ENCODE measurements around the gene ARHGEF2.
A peak's percentile ranks its signal among the peaks of the same experiment; 100 is the strongest.

Gene ARHGEF2

DNA sequence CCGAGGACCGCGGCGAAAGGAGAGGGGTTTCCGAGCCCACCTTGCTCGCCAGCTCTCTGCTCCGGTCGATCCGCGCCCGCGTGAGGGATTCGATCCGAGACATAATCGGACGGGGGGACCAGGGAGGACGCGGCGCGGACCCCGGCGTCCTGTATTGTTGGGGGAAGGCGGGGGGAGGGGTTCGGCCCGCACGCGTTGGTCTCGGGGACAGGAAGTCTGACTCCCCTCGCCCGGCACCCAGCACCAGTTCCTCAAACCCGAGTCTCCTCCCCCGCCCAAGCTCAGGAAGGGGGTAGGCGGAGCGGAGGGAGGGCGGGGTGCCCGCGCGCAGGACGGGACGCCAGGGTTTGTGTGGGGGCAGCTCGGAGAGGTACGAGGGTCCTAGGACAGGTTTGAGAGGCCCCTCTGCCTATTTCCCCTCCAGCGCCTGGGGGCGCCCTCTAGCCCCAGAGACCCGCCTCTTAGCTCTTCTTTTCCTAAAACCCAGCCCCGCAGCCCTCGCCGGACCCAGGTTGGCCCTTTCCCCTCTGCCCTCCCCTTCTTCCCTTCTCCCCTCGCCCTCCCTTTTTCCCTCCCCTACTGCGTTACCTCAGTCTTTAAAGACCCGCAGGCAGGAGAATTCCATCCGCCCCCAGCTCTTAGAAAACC lies at the start of gene ARHGEF2:
TSS of gene ARHGEF2 (minus strand) at position 223 of the 648 bp plus-strand sequence. CDS start at position 103, 120 bp downstream.
- peak; percentile 76 for DNase-seq

DNA sequence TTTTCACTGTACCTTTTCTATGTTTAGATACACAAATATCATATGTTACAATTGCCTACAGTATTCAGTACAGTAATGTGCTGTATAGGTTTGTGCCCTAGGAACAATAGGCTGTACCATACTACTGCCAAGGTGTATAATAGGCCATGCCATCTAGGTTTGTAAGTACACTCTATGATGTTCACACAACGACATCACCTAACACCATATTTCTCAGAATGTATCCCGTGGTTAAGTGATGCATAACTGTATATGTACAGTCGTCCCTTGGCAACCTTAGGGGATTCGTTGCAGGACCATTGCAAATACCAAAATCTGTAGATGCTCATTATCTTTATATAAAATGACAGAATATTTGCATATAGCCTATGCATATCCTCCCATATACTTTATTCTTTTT lies 48.2 kb upstream of the ARHGEF2 start:
- no peak for DNase-seq

DNA sequence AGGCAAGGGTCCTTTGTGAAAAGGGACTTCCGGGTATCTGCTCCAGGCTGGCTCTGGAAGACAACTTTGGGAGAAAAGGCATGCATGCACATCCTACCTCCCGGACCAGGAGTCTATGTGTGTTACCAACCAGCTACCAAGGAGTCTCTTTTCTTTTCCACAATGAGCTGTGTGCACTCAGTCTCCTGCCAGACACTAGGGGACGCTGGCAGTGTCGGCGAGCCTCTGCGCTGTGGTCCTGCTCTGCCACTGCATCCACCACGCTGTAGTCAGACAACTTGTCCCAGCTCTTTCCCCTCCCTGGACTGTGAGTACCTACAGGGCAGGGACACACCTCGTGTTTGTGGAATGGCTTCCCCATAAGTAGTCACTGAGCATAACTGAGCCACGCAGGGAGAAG lies 47.5 kb upstream of the ARHGEF2 start:
- no peak for DNase-seq

DNA sequence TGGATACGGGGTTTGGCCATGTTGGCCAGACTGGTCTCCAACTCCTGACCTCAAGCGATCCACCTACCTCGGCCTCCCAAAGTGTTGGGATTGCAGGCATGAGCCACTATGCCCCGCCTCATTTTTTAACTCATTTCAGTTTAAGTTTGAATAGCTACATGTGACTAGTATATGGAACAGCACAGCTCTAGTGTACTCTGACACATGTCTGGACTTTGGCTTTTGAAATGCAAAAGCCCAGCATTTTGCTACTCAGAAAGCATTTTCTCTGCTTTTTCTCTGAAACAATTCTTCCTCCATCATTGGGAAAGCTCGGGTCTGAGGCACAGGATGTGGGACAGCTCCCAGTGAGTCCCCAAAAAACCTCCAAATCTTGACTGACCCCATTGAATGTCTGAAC lies 46.5 kb upstream of the ARHGEF2 start:
- no peak for DNase-seq

DNA sequence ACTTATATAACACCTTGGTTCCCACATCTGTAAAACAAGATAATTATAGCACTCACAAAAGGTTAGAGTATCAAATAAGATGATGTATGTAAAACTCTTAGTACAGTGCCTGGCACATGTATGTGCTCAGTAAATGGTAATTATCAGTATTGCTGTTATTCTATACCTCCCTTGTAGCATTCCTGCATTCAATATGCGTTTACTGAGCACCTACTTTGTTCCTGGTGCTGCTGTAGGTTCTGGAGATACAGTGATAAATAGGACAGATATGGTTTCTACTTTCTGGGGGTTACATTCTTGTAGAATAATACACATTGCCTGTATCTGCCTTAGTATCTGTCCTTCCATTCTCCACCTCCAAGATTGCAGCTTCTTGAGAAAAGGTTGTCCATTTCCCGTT lies 43.6 kb upstream of the ARHGEF2 start:
- DNase-seq = no peak

DNA sequence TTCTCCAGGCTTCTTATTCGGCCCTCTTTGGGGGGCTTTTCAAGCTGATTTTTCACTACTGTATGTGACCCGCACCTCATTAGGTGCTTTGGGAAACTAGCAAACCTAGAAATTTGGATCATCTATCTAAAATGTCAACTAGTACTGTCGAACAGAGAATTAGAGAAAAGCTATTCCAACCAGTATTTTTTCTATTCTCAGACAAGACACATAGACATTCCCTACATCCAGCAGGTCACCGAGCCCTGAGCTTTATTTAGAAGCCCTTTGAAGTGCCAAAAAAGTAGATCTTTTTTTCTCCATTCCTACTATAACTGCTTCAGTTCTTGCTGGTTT lies 42.7 kb upstream of the ARHGEF2 start:
- no peak for DNase-seq

DNA sequence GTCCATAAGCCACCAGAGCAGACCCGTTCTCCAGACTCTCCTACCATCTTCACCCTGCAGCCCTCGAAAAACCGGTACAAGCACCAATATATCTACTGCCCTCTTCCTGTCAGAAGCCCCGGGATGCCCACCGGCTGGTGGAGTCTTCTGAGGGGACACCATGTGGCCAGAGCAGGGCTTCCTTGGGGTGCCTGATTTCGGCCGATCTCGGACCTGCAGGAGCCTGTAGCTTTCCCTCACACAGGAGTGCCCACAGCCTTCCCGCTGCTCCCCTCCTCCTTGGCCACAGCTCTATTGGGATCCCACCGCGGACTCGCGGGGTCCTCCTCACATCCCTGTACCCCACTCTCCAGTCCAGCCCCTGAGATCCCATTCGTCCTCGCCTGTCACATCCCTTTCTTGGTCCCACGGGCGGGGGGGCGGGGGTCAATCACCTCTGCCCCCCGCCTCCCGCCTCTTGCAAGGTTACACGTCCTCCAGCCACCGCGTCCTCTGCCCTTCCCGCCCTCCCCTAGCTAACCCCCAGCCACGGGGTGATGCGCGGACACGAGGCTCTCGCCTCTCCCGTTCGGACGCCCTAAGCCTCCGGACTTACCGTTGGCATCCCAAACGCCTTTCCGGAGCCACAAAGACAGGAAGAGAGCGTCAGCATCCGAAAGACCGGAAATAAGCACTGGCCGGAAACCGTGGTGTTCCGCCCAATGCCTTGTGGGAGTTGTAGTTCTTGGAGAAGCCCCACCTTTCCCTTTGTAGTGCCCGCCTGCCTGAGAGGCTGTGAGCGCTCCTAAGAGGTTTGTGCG lies 42.1 kb upstream of the ARHGEF2 start, which contains the start of gene SSR2:
TSS of gene SSR2 (minus strand) at position 659 of the 800 bp plus-strand sequence. CDS start 784 bp downstream, outside the sequence.
- DNase-seq = peak; percentile 76

DNA sequence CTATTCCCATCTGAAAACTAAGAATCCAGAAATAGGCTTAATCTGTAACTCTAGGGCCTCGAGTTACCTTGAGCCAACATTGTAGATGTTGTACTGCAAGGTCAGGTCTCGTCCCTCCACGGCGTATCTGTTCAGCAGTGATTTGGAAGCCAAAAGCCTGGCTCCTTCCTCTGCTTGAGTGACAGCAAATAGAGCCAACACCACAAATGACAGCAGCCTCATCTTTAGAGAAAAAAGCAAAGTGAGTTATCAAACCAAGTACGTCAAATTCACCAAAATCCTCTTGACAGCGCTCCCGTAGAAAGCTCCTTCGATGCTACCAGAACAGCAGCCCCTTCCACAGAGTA lies 41.6 kb upstream of the ARHGEF2 start:
- DNase-seq = no peak

DNA sequence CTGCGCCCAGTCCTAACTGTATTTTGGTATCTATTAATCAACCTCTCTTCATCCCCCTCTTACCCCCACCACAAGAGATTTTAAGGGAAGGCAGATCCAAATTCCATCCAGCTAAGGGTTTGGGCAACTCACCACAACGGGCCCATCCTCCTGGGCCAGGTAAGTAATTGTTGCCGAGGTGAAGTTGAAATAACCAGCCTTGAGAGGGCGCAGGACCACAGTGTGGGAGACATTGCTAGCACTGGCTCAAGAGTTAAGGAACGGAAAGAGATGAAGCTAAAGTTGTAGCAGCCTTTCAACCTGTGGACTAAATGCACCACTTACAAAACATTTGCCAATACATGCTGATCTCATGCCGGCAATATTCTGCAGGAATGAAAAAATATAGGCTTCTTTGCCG lies 36.5 kb upstream of the ARHGEF2 start:
- DNase-seq = no peak

DNA sequence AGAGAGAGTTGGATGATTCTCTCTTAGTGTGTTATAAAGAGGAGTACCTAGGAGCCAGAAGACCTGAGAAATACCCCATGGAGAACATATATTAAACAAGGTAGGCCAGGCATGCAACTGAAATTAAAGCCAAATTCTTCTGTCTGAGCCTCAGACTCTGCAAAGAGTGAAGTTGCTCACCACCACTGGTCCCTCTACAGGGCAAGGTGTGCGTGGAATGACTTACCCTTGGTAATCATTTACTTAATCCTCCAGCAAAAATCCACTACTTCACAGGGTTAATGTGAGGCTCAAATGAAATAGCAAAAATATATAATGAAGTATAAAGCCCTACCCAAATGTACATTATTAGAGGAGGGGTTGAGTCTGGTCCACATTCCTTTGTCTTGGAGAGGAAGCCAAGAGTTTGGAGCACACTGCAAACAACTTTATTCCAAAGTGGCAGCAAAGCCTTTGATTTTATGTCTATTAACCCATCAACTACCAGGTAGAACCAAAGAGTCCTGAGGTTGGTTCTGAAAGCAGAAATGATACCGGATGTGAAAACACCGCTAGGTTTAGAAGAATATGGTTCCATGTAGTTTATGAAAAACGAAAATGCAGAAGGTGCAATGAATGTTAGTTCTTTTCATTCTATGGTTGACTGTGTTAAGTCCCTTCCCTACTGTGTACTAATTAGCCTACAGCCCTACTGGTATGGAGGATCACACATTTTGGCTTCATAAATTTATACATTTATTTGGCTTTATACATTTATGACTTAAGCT lies 33.9 kb upstream of the ARHGEF2 start:
- DNase-seq = no peak

DNA sequence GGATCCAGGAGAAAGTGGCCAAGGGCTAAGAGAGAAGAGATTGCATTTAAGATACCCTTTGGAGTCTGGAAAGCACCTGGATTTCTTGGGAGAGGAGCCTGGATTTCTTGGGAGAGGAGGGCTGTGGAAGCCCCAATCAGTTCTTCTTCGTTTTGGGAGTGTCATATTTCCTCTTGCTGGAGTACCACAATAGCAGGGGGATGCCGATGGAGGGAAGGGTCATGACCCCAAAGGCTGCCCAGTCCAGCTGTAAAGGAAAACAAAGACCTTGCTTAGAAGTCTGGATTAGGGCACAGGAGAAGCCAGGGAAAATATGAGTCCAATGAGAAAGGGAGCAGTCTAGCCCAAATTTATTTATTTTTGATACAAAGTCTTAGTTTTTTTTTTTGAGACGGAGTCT lies 31.1 kb upstream of the ARHGEF2 start:
- DNase-seq = no peak

DNA sequence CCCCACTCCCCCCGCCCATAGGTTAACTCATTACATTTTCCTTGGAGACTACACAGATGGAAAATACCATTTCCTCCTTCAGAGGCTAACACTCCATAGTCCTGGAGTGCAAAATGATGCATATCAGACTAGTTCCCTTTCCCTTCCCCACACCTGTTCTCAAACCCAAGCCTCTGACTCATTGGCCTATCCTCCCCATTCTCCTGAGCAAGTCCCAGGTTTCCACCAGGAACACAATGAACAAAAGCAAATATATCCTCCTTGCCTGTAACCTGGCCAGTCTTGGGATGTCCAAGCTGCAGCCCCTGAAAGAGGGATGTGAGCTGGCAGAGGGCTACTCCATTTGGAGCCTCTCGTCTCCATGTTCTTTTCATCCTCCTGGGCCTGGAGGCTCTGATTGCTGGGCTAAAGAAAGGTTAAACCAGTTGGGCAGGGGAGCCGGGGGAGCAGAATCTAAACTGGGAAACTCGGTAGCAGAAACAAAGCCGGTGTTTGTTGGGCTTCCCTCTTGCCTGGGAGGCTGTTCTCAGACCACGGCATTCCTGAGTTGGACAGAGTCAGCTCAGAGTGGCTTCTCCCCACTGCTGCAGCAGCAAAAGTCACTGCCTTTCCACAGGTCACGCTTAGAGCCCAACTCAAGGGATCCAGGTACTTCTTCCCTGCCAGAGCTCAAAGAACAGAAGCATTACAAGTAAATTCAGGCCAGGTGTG lies 28.5 kb upstream of the ARHGEF2 start:
- no peak for DNase-seq

DNA sequence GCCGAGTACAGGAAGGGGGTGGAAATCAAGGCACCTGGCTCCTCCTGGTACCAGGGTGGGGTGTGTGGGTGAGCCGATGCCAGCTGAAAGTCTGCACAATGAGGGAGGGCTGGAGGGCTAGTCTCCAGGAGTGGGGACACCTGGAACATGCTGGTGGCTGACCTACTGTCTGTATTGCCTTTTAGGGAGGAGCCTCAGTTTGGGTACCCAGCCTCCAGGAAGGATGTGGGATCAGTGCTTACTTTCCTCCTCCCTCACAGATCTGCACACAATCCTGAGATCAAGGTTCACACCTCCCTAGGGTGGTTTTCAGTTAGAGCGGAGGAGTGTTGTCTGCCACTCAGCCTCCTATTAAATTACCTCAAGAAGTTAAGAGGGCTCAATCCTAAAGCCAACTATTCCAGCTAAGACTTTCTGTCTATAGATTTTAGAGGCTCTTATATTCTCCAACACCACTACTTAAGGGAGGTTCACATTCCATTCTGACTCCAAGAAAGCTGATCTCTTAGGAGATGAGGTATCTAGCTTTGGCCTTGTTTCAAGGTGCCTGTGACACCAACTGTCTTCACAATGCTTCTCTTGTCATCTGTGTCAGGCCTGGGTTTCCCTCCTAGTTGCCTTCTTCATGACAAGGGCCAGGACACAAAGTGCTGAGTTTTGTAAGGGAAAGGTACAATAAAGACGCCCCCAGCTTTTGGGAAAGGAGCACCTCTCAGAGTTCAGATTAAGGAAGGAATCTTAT lies 26.7 kb upstream of the ARHGEF2 start:
- DNase-seq = no peak

DNA sequence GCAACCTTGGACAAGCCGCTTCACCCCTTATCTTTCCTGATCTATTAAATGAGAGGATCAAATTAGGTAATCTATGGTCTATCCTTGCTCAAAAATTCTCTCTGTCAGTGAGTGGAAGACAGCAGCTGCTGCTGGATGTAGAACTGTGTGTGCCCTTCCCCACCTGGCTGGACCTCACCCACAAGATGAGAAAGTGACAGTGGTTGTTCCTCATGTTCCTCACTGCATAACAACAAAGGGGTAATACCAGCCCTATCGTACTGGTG lies 25.5 kb upstream of the ARHGEF2 start:
- no peak for DNase-seq

DNA sequence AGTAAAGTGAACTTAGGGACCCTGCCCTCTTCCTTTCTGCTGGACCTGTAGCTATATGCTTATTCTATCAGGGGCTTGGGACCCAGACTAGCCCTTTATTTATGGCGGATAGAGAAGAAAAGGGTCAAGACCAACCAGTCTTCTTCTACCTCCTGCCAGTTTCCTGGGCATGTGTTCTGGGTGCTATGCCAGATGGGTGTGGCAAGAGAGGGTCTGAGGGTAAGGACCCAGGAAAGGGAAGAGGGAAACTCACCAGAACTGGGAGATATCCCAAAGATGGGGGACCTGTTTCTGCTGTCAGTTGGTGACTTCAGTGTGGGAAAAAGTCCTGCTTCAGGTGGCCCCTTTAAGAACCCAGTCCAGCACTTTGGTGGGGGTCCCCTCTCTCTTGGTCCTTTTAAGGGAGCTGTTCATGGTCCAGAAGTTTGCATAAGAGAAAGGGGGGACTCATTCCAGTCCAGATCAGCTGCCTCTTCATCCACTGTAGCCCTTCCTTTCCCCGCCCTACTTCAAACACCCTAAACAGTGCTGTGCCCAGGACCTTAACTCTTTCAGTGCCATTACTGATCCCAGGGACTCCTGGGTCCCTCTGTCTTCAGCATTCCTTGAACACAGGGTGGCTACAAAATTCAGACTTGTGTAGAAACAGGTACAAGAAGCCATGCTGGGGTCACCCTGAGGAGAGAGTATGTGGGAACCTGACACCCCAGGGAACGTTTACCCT lies 24.0 kb upstream of the ARHGEF2 start:
- no peak for DNase-seq

DNA sequence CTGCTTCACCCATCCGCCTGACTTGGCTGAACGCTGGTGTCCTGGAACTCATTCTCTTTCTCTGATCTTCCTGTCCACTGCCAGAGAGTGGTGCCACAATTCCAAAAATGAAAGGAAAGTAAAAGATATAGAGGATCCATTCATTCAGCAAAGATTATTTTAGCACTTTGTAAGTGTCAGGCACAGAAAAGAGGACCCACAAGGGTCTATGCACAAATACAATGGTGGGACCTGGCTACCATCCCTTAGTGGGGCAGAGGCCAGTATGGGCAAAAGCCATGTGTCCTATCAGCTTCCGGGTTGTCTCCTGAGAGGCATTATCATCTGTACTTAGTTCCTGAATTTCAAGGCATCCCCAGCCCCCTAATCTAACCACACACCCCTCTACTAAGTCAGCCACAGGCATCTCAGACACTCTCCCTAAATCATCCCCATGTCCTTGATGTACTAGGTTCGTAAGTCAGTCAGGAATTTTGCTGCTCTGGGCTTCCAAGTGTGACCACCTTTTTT lies 23.4 kb upstream of the ARHGEF2 start:
- no peak for DNase-seq

DNA sequence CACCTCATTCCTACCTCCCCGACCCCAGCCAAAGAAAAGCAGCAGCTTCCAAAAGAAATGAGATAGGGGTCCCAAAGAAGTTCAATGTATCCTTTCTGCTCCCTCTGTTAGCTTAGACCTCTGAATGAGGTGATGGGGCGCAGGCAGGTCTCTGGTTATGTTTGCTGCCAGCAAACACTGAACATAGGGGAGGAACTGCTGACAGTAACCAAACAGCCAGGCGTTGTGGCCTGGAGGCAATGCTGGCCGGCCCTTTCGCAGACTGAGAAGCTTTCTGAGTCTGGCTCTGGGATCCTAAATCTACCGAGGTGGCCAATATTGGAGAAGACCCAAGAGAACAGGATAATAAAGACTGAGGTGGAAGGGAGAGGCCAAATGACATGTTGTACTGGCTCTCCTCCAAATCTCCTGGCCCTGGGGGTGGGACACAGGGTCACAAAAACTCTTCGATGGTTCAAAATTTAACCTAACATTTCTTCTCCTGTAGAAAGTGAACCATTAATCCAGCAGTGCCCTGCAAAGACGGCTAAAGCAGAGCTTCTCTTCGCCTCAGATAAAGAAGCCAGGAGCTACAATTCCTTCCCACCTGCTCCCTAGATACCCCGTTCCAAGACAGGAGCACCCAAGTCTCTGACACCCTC lies 22.8 kb upstream of the ARHGEF2 start:
- no peak for DNase-seq

DNA sequence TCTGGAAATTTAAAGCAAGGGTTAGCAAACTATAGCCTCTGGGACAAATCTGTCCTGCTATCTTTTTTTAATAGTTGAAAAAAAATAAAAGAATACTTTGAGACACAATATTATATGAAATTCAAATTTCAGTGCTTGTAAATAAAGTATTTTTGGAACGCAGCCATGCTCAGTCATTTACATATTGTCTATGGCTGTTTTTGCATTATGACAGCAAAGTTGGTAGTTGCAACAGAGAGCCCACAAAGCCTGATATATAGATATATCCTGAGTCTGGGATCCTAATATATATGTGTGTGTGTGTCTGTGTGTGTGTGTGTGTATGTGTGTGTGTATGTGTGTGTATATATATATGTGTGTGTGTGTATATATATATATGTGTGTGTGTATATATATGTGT lies 21.6 kb upstream of the ARHGEF2 start:
- DNase-seq = no peak

DNA sequence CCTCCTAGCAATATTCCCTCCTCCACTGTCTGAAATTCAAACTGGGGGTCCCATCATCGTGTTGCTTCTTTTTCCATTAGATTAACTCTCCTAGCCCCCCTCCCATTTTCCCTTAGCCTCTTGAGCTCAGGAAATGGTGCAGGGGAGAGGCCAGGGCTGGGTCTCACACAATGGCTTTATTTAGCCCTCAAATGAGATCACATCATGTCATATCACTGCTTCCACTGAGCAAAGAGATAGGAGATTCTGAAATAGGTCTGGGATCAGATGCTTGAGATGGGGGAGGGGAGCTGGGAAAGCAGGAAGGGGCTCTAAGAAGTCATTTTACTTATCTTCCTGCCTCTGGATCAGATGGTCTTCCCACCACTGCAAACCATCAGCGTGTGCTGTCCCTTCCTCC lies 17.8 kb upstream of the ARHGEF2 start:
- no peak for DNase-seq

DNA sequence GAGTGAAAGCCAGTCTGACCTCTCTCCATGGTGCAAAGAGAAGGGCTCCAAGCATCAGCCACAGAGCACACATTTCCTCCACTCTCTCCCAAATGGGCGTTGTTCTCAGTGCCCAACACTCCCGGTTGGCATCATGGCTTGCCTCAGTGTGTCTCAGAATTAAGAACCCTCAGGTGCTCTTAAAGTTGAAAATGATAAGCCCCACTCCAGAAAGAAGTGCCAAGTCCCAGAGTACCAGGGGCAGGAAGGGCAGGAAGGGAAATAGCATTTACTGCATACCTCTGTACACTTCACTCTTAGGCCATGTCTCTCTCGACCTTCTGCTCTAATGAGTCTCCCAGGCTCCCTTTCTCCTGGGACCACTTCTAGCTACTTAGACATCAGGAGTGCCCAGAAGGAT lies 15.2 kb upstream of the ARHGEF2 start:
- DNase-seq = no peak

DNA sequence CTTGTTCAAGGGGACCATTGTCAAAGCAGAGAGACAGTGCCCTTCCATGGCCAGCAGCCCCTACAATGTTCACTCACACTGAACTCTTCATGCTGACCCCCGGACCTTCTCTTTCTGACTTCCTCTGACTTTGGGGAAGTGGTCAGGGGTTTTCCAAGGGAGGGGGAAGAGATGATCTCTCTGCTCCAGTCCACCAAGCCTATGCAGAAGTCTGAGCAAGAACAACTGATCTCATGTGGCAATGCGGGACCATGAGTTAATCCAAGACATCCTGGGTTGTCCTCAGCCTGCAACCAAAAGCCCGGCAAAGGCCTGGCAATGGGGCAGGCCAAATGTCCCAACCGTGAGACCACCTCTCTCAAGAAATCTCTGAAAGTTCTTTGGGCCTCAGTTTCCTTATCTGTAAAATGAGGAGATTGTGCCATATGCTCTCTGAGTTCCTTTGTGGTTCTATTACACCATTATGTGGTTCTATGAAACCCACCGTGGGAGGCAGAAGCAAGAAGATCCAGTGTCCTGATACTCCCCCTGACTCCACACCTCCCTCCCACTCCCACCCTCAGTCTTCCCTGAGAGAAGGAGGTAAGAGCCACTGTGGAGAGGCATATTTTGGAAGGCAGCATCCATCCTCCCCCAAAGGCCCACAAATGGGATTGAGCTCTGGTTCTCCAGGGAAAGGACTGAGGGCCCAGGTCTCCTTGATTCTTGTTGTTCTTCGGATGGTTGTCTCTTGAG lies 11.8 kb upstream of the ARHGEF2 start:
- no peak for DNase-seq
